ENCODE measurements around the gene GPR171.
A peak's percentile ranks its signal among the peaks of the same experiment; 100 is the strongest.

GPR171 gene

GRCh38 chr3:151159806-151160205, 43.2 kb downstream of the GPR171 start:
- no peak for DNase-seq (ENCODE audit: extremely low spot score)
- no peak for TF ChIP-seq CTCF (IDR thresholded peaks at IDR 0.05; ENCODE audit: control extremely low read depth, extremely low read depth, low read depth, missing control alignments)
- CTCF ChIA-PET = interaction anchor here (1.7 kb wide), 1 partner anchor 9 kb away, joined by 7 read pairs; no protein-coding TSS in a partner anchor
- POLR2A ChIA-PET = no interaction called here

- TF ChIP-seq CTCF (IDR thresholded peaks at IDR 0.05; ENCODE audit: control extremely low read depth, extremely low read depth, low read depth, missing control alignments) = peak; percentile 66
- CTCF ChIA-PET = interaction anchor here (0.9 to 2.0 kb wide), 20 partner anchors 9 to 682 kb away, joined by 3 to 16 read pairs (median 4); partner anchors contain the start of gene P2RY14
- POLR2A ChIA-PET = no interaction called here
- peak; percentile 60 for DNase-seq (ENCODE audit: extremely low spot score)
These were observed 46.3 kb downstream of the GPR171 start for GRCh38 chr3:151156618-151157216.

- ChIA-PET CTCF (interaction anchor here (0.8 to 2.0 kb wide), 14 partner anchors 8 to 684 kb away, joined by 3 to 16 read pairs (median 4); partner anchors contain the start of gene P2RY14), POLR2A (no interaction called here)
These were observed 47.4 kb downstream of the GPR171 start for GRCh38 chr3:151155409-151156128.

GRCh38 chr3:151154566-151154965, 48.5 kb downstream of the GPR171 start:
- POLR2A ChIA-PET = no interaction called here
- no peak for DNase-seq (ENCODE audit: extremely low spot score)
- CTCF ChIA-PET = interaction anchor here (1.1 to 2.0 kb wide), 3 partner anchors 8 to 13 kb away, joined by 3 to 9 read pairs (median 3); no protein-coding TSS in a partner anchor
- no peak for TF ChIP-seq CTCF (IDR thresholded peaks at IDR 0.05; ENCODE audit: control extremely low read depth, extremely low read depth, low read depth, missing control alignments)

More at GRCh38 chr3:151155409-151156128, 47.4 kb downstream of the GPR171 start:
- TF ChIP-seq CTCF (IDR thresholded peaks at IDR 0.05; ENCODE audit: control extremely low read depth, extremely low read depth, low read depth, missing control alignments) = no peak
- no peak for DNase-seq (ENCODE audit: extremely low spot score)

GRCh38 chr3:151152455-151153079, 50.4 kb downstream of the GPR171 start:
- CTCF ChIA-PET = interaction anchor here (0.7 to 1.8 kb wide), 2 partner anchors 10 to 16 kb away, joined by 3 to 5 read pairs; no protein-coding TSS in a partner anchor
- no peak for DNase-seq (ENCODE audit: extremely low spot score)
- TF ChIP-seq CTCF (IDR thresholded peaks at IDR 0.05; ENCODE audit: control extremely low read depth, extremely low read depth, low read depth, missing control alignments) = no peak
- POLR2A ChIA-PET = no interaction called here

All from GM10248 (cell line).